ENCODE results near the gene PTGIS. TPM values are rescaled to one million over a fixed set of nuclear protein-coding genes. Genes with fewer than 3 reads are reported as not detected.

The PTGIS gene
- total RNA-seq, 4 donors from 2014 or later, result 75.3 to 169 (median 137) TPM

- no peaks in the 10 kb centered on the region for H3K9me3 ChIP-seq
- no peaks in the 10 kb centered on the region for H3K36me3 ChIP-seq
- no peaks in the 10 kb centered on the region for H3K27me3 ChIP-seq
- H3K4me1 ChIP-seq, result peaks cover 0 to 70% (median 7%) of the 10 kb centered on the region in 3 donors
- H3K4me3 ChIP-seq, result no peak overlapping the region
- no peak for TF ChIP-seq POLR2AphosphoS5 (IDR thresholded peaks at IDR 0.05)
- no peak for TF ChIP-seq POLR2A (IDR thresholded peaks at IDR 0.05)
- TF ChIP-seq EP300 (IDR thresholded peaks at IDR 0.05), result no peak
- no peak for TF ChIP-seq CTCF (IDR thresholded peaks at IDR 0.05)
- no peak for ATAC-seq
- H3K27ac ChIP-seq, result peak overlapping the region in 3 of 4 donors; percentile 67 to 74 (median 69)
Measured at GRCh38 chr20:49592120-49592519, 24.2 kb upstream of the PTGIS start.

- peak; percentile 58 for ATAC-seq
- H3K36me3 ChIP-seq, result no peaks in the 10 kb centered on the region
- 45 to 61% methylated on average over 4 of the region's 4 CpGs for WGBS, 2 donors (ENCODE audit: low coverage in 1 of 2)
- H3K27me3 ChIP-seq, result no peaks in the 10 kb centered on the region
- H3K4me3 ChIP-seq, result no peak overlapping the region
- TF ChIP-seq CTCF (IDR thresholded peaks at IDR 0.05) (no peak), EP300 (IDR thresholded peaks at IDR 0.05) (no peak), POLR2A (IDR thresholded peaks at IDR 0.05) (no peak), POLR2AphosphoS5 (IDR thresholded peaks at IDR 0.05) (peak; percentile 68)
- H3K9me3 ChIP-seq, result no peaks in the 10 kb centered on the region
- H3K4me1 ChIP-seq, result peaks cover 0 to 73% (median 7%) of the 10 kb centered on the region in 3 donors
- peak overlapping the region; percentile 31 to 69 (median 66) for H3K27ac ChIP-seq
Measured at GRCh38 chr20:49591217-49591865, 23.4 kb upstream of the PTGIS start.

- no peaks in the 10 kb centered on the region for H3K27me3 ChIP-seq
- H3K36me3 ChIP-seq, result no peaks in the 10 kb centered on the region
- no peak overlapping the region for H3K4me3 ChIP-seq
- peak overlapping the region in 2 of 4 donors; percentile 64 to 75 for H3K27ac ChIP-seq
- no peak for TF ChIP-seq POLR2A (IDR thresholded peaks at IDR 0.05)
- no peak for TF ChIP-seq EP300 (IDR thresholded peaks at IDR 0.05)
- no peak for TF ChIP-seq CTCF (IDR thresholded peaks at IDR 0.05)
- no peak for TF ChIP-seq POLR2AphosphoS5 (IDR thresholded peaks at IDR 0.05)
- no peak for ATAC-seq
- H3K4me1 ChIP-seq, result peaks cover 0 to 73% (median 10%) of the 10 kb centered on the region in 3 donors
- WGBS, 2 donors (ENCODE audit: low coverage in 1 of 2), result 66 to 93% methylated on average over 7 of the region's 8 CpGs
- no peaks in the 10 kb centered on the region for H3K9me3 ChIP-seq
Measured at GRCh38 chr20:49590163-49591017, 22.5 kb upstream of the PTGIS start.

GRCh38 chr20:49589747-49590146 is 21.8 kb upstream of the PTGIS start:
- peaks cover 0 to 76% (median 9%) of the 10 kb centered on the region in 3 donors for H3K4me1 ChIP-seq
- peak overlapping the region in 2 of 4 donors; percentile 16 to 75 for H3K27ac ChIP-seq
- TF ChIP-seq POLR2A (IDR thresholded peaks at IDR 0.05) (no peak), POLR2AphosphoS5 (IDR thresholded peaks at IDR 0.05) (no peak), CTCF (IDR thresholded peaks at IDR 0.05) (no peak), EP300 (IDR thresholded peaks at IDR 0.05) (no peak)

More at GRCh38 chr20:49589747-49590146, 21.8 kb upstream of the PTGIS start:
- Histone ChIP-seq H3K27me3 (no peaks in the 10 kb centered on the region), H3K4me3 (no peak overlapping the region), H3K9me3 (no peaks in the 10 kb centered on the region), H3K36me3 (no peaks in the 10 kb centered on the region)
- 77 to 90% methylated on average over 5 to 6 of the region's 6 CpGs for WGBS, 2 donors (ENCODE audit: low coverage in 1 of 2)
- ATAC-seq, result no peak

Measured in gastroesophageal sphincter (tissue), 4 donors.